ENCODE data around the gene MMP26. TPM values are rescaled to one million over a fixed set of nuclear protein-coding genes. Genes with fewer than 3 reads are reported as not detected.

MMP26 gene
- total RNA-seq, 4 donors from 2014 or later = not detected

DNA sequence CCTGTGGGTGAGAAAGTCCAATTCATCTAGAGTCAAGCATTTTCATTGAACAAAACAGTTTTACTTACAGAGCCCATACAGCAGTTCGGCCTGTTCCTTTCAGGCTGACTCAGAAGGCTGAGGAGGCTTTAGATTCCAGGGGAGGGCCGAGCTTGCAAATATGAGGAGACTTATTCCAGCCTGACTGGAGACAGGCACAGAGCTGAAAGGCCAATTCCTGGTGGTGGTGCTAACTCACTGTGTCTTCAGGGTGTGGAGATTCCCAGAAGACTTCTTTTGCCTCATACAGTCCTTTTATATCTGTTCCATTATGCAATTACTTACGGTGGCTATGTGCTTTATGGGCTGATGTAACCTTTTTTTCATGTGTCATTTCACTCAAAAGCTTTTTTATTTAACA is 7.0 kb upstream of the MMP26 start, which contains the start of gene OR51E2:
Gene OR51E2 (minus strand): TSS at position 269 of the 400 bp plus-strand sequence. CDS start 15,142 bp downstream, outside the sequence.
- TF ChIP-seq, protein P1, sequence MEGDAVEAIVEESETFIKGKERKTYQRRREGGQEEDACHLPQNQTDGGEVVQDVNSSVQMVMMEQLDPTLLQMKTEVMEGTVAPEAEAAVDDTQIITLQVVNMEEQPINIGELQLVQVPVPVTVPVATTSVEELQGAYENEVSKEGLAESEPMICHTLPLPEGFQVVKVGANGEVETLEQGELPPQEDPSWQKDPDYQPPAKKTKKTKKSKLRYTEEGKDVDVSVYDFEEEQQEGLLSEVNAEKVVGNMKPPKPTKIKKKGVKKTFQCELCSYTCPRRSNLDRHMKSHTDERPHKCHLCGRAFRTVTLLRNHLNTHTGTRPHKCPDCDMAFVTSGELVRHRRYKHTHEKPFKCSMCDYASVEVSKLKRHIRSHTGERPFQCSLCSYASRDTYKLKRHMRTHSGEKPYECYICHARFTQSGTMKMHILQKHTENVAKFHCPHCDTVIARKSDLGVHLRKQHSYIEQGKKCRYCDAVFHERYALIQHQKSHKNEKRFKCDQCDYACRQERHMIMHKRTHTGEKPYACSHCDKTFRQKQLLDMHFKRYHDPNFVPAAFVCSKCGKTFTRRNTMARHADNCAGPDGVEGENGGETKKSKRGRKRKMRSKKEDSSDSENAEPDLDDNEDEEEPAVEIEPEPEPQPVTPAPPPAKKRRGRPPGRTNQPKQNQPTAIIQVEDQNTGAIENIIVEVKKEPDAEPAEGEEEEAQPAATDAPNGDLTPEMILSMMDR (IDR thresholded peaks at IDR 0.05; ENCODE audit: low read depth) = no peak

DNA sequence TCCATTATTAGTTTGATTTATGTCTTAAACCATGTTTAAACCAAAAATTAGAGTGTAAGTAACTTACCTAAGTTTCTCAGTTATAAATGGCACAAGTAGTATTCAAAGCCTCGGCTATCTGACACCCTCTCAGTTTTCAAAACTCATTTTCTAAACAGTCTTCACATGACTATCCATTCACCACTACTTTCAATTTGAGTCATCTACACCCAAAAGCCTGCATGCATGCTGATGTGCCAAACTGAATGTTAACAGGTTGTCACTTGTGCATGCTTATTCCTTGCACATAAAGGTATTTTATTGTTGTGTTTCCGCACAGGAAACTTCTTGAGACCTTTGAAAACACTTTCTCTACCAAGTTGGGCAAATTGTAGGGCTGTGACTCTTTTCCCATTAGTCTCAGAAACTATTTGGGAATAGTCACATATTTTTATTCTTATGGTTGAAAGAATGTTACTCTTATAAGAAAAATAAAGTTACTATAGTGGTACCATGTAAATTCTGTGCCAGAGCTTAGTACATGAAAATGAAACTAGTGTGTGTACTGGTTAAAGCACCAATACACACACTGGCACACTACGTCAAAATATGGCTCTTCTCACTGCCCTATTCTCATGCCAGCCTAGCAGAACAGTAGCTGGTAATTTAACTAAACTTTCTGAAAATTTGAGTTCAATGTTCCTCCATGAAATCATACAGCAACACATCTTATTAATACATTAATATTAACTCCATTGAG is 4.7 kb upstream of the MMP26 start:
- TF ChIP-seq, protein P1 (IDR thresholded peaks at IDR 0.05; ENCODE audit: low read depth) = no peak

- TF ChIP-seq, protein P1 (IDR thresholded peaks at IDR 0.05; ENCODE audit: low read depth) = no peak
Observed at GRCh38 chr11:4700436-4700820, 4.2 kb upstream of the MMP26 start.

DNA sequence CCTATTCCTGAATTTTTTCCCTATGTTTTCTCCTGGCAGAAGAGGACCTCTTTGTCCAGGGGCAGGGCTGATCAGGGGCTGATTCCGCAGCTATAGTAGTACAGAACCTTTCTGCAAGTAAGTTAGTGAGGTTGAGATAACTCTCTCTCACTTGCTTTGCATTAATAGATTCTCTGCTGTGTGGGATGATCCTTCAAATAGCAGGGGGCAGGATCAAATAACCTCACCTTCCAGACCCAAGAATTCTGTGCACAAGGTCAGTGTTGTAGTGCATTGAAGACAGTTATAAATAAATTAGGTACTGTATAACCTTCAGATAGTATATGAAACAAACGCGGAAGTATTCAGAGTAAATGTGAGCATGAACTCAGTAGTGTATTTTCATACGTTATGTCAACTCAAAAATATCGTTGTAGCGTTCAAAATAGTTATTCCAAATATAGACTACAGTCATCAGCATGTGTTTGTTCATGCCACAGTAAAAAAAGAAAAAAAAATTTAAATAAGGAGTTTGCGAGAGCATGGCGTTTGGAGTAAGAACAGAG is 278 bp downstream of the MMP26 start:
- TF ChIP-seq, protein P1 (IDR thresholded peaks at IDR 0.05; ENCODE audit: low read depth) = no peak

- TF ChIP-seq, protein P1 (IDR thresholded peaks at IDR 0.05; ENCODE audit: low read depth) = no peak
Observed at GRCh38 chr11:4713241-4713640, 8.7 kb downstream of the MMP26 start.

GRCh38 chr11:4714300-4714699 is 9.7 kb downstream of the MMP26 start:
- TF ChIP-seq, protein P1 (IDR thresholded peaks at IDR 0.05; ENCODE audit: low read depth) = no peak

DNA sequence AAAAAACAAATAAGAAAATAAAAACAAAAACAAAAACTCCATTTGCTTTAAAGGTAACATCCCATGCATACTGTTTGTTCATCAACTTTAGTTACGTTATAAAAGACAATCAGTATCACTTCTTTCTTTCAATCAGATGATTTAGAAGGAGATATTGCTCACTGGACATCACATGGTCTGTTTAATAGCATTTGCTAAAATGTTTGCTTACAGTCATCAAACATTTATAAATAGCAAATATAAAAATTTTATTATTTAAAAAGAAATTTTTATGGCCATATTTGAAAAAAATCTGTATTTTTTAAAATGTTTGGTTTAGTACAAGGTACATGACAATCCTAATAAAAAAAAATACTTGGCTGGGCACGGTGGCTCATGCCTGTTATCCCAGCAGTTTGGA is 22.6 kb downstream of the MMP26 start:
- TF ChIP-seq, protein P1 (IDR thresholded peaks at IDR 0.05; ENCODE audit: low read depth) = no peak
